IPS-18a (cell line): ENCODE measurements around the gene NAAA.
"Not testable (repeated sequence)": the region's sequence is repeated elsewhere in the genome, so short reads cannot be mapped to it uniquely, and the experiment has no call there.

Source experiments
- H3K27ac ChIP-seq: one replicate; pipeline ENCODE4 v1.5.1; 2013; ENCODE audit warnings: low read length
- H3K27me3 ChIP-seq: one replicate; pipeline ENCODE4 v1.6.1; 2013; ENCODE audit warnings: mild to moderate bottlenecking, low read length; ENCODE audit not compliant: control insufficient read depth, insufficient read depth
- H3K36me3 ChIP-seq: one replicate; pipeline ENCODE4 v1.6.1; 2013; ENCODE audit warnings: low read depth, low read length; ENCODE audit not compliant: control insufficient read depth
- H3K4me1 ChIP-seq: one replicate; pipeline ENCODE4 v1.6.1; 2013; ENCODE audit warnings: low read depth, low read length; ENCODE audit not compliant: control insufficient read depth
- H3K4me3 ChIP-seq: one replicate; pipeline ENCODE4 v1.5.1; 2013; ENCODE audit warnings: low read length
- H3K9ac ChIP-seq: one replicate; pipeline ENCODE4 v1.6.1; 2013; ENCODE audit warnings: mild to moderate bottlenecking, low read length, moderate library complexity
- H3K9me3 ChIP-seq: one replicate; pipeline ENCODE4 v1.6.1; 2013; ENCODE audit warnings: low read depth, low read length; ENCODE audit not compliant: control insufficient read depth

Gene NAAA

DNA sequence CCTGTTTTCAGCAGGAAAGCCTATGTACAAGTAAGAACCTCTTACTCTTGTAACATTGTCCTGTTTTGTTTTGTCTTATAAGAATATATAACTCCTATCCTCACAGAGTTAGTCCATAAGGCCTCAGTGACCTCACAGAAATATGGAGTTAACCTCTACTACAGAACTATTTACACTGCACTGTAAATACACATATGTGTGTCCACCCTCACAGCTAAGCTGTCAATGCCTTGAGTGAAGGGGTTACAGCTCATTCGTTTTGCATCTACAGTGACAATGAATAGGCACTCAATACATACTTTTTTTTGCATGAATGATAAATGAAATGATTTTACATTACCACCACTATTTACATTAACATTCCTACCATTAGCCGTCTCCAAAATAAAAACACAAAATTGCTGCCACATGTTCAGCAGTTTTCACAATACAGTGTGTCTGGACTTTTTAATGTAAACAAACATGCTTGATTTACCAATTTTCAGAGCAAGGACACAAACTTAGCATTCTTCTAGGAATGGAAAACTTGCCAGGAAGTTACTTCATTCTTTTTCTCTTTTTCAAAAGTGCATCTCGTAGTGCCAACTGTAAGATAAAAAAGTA lies 9.5 kb upstream of the NAAA start:
- no peak overlapping the region for H3K27ac ChIP-seq
- no peak overlapping the region for H3K9ac ChIP-seq
- peaks cover 80% of the 10 kb centered on the region for H3K36me3 ChIP-seq
- H3K27me3 ChIP-seq: no peaks in the 10 kb centered on the region
- no peaks in the 10 kb centered on the region for H3K4me1 ChIP-seq
- no peaks in the 10 kb centered on the region for H3K9me3 ChIP-seq
- H3K4me3 ChIP-seq: no peak overlapping the region

- no peaks in the 10 kb centered on the region for H3K4me1 ChIP-seq
- H3K9ac ChIP-seq: no peak overlapping the region
- no peaks in the 10 kb centered on the region for H3K27me3 ChIP-seq
- H3K36me3 ChIP-seq: peaks cover 68% of the 10 kb centered on the region
- no peaks in the 10 kb centered on the region for H3K9me3 ChIP-seq
- H3K4me3 ChIP-seq: no peak overlapping the region
- H3K27ac ChIP-seq: no peak overlapping the region
Measured at GRCh38 chr4:75948822-75949444, 8.1 kb upstream of the NAAA start.

DNA sequence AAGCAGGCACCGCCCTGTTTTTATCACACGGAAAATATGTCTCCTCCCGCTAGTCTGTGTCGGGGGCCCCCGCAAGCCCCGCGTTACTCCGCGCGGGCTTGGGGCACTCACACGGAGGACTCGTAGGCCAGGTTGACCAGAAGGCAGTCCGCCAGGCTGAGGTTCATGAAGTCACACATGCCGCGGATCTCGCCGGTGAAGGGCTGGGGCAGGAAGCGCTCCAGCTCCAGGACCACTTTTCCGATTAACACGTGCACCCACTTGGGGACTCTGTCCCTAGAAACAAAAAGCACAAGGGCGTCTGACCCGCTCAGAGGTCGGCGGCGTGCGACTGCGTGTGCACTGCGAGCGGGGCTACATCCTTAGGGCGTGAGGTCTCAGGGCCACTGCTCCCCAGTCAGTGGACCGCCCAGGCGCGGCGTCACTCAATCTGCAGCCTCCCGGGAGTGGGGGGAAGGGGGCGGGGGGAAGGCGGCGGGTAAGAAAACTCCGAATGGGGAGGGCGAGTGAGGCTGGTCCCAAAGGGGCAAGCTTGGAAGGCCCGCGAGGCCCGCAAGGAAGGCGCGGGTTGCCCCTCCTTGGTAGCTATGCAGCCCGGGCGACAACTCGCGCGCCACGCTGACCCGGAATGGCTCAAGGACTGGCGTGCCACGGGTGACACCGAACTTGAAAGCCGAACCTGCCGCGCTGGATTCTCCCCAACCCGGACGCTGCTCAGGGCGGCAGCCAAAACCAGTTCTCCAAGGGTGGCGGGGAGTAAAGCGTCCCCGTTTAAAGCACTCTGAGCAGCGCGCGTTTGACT lies 722 bp downstream of the NAAA start:
- Histone ChIP-seq H3K27me3 (peaks cover 14% of the 10 kb centered on the region), H3K36me3 (no peaks in the 10 kb centered on the region), H3K9ac (peak overlapping the region; percentile 62), H3K4me1 (peaks cover 3% of the 10 kb centered on the region), H3K27ac (no peak overlapping the region), H3K9me3 (no peaks in the 10 kb centered on the region), H3K4me3 (peak overlapping the region; percentile 81)

GRCh38 chr4:75935628-75936027 lies 5.2 kb downstream of the NAAA start:
- Histone ChIP-seq H3K27me3 (peaks cover 10% of the 10 kb centered on the region), H3K9me3 (no peaks in the 10 kb centered on the region), H3K4me3 (no peak overlapping the region), H3K9ac (no peak overlapping the region), H3K4me1 (peaks cover 3% of the 10 kb centered on the region), H3K36me3 (no peaks in the 10 kb centered on the region), H3K27ac (no peak overlapping the region)

DNA sequence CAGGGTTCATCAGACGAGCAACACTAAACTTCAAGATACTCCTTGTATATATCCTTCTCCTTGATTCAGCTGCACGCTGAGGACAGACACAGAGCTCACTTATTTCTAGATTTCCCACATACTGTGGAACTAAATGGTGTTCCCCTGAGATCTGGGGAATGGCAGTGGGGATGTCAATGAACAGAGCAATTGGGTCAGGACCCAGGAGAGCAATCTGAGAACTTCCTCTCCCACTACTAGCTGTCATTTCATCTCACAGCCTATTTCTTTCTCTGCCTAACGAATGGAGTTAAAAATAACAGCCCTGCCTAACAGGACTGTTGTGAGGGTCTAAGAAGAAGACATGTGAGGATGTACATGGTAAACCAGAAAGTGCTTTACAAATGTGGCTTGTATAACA lies 10.7 kb downstream of the NAAA start:
- no peaks in the 10 kb centered on the region for H3K36me3 ChIP-seq
- H3K4me1 ChIP-seq: no peaks in the 10 kb centered on the region
- H3K27ac ChIP-seq: no peak overlapping the region
- H3K9ac ChIP-seq: no peak overlapping the region
- no peak overlapping the region for H3K4me3 ChIP-seq
- no peaks in the 10 kb centered on the region for H3K27me3 ChIP-seq
- no peaks in the 10 kb centered on the region for H3K9me3 ChIP-seq

- H3K4me3 ChIP-seq, H3K9me3 ChIP-seq, H3K4me1 ChIP-seq, H3K36me3 ChIP-seq, H3K27ac ChIP-seq, H3K9ac ChIP-seq, H3K27me3 ChIP-seq: not testable (repeated sequence)
Measured at GRCh38 chr4:75924916-75925315, 15.9 kb downstream of the NAAA start.

- H3K9ac ChIP-seq: no peak overlapping the region
- no peaks in the 10 kb centered on the region for H3K27me3 ChIP-seq
- peaks cover 7% of the 10 kb centered on the region for H3K4me1 ChIP-seq
- H3K4me3 ChIP-seq: no peak overlapping the region
- H3K36me3 ChIP-seq: no peaks in the 10 kb centered on the region
- no peak overlapping the region for H3K27ac ChIP-seq
- no peaks in the 10 kb centered on the region for H3K9me3 ChIP-seq
Measured at GRCh38 chr4:75924309-75924827, 16.4 kb downstream of the NAAA start.

DNA sequence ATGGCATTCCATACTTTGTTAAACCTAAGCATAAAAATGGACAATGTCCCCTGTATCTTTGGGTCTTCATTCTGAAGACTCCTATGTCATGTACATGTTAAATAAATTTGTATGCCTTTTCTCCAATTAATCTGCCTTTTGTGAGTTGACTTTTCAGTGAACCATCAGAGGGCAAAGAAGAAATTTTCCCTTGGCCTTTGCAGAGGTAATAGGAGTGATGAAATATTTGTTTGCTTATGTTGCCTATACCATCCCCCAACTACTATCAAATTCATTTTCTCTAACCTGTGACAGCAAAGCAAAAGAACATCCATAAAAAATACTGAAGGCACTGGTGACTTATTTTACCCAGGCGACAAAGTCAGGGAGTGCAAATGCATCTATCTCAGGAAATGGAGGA lies 18.2 kb downstream of the NAAA start:
- Histone ChIP-seq H3K4me3 (no peak overlapping the region), H3K9ac (no peak overlapping the region), H3K36me3 (no peaks in the 10 kb centered on the region), H3K27me3 (no peaks in the 10 kb centered on the region), H3K27ac (no peak overlapping the region), H3K4me1 (peaks cover 7% of the 10 kb centered on the region), H3K9me3 (no peaks in the 10 kb centered on the region)

- Histone ChIP-seq H3K27me3 (no peaks in the 10 kb centered on the region), H3K9ac (no peak overlapping the region), H3K27ac (no peak overlapping the region), H3K4me3 (no peak overlapping the region), H3K4me1 (peaks cover 7% of the 10 kb centered on the region), H3K9me3 (no peaks in the 10 kb centered on the region), H3K36me3 (no peaks in the 10 kb centered on the region)
Measured at GRCh38 chr4:75921910-75922309, 18.9 kb downstream of the NAAA start.

GRCh38 chr4:75920327-75920726 lies 20.5 kb downstream of the NAAA start:
- Histone ChIP-seq H3K27me3 (no peaks in the 10 kb centered on the region), H3K27ac (no peak overlapping the region), H3K36me3 (no peaks in the 10 kb centered on the region), H3K9ac (no peak overlapping the region), H3K4me3 (no peak overlapping the region), H3K9me3 (no peaks in the 10 kb centered on the region), H3K4me1 (peaks cover 7% of the 10 kb centered on the region)

DNA sequence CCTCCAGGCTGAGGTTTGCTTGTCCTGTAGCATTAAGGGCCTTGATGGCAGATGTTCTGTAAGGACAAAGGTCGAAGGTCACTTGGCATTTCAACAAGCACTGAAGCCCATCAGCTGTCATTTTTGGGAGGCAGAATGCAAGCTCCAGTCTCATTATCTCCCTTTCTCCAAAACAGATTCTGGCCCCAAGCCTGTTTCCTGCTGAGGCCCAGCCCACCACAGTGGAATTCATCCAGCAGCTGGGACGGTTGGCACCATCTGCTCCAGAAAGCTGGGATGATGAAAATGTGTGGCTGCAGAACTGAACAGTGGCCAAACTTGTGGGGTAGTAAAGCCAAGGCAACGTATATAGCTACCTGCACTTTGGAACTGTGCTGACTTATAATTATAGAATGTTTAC lies 20.9 kb downstream of the NAAA start:
- Histone ChIP-seq H3K27ac (no peak overlapping the region), H3K9ac (no peak overlapping the region), H3K9me3 (no peaks in the 10 kb centered on the region), H3K4me3 (no peak overlapping the region), H3K36me3 (no peaks in the 10 kb centered on the region), H3K27me3 (no peaks in the 10 kb centered on the region), H3K4me1 (peaks cover 7% of the 10 kb centered on the region)
